ENCODE results near the gene UBR2. TPM values are rescaled to one million over a fixed set of nuclear protein-coding genes. Genes with fewer than 3 reads are reported as not detected.
"Not testable (repeated sequence)": the region's sequence is repeated elsewhere in the genome, so short reads cannot be mapped to it uniquely, and the experiment has no call there.

Gene UBR2
- total RNA-seq, 1 experiment from 2014 or later: 19.2 TPM

- peak; percentile 87 for DNase-seq (ENCODE audit: low read depth)
Observed at GRCh38 chr6:42692137-42692911, 128.5 kb downstream of the UBR2 start.

- DNase-seq (ENCODE audit: low read depth): peak; percentile 25
Observed at GRCh38 chr6:42693725-42694323, 130.0 kb downstream of the UBR2 start.

GRCh38 chr6:42694586-42694985, 130.8 kb downstream of the UBR2 start:
- peak; percentile 71 for DNase-seq (ENCODE audit: low read depth)

GRCh38 chr6:42696526-42697267, 132.9 kb downstream of the UBR2 start:
- no peak for DNase-seq (ENCODE audit: low read depth)

- DNase-seq (ENCODE audit: low read depth): no peak
Observed at GRCh38 chr6:42697268-42697655, 133.4 kb downstream of the UBR2 start.

GRCh38 chr6:42698217-42698616, 134.4 kb downstream of the UBR2 start:
- no peak for DNase-seq (ENCODE audit: low read depth)

- DNase-seq (ENCODE audit: low read depth): peak; percentile 77
Observed at GRCh38 chr6:42702200-42702599, 138.4 kb downstream of the UBR2 start.

GRCh38 chr6:42702786-42703185, 139.0 kb downstream of the UBR2 start:
- not testable (repeated sequence) for DNase-seq (ENCODE audit: low read depth)

GRCh38 chr6:42704251-42704936, 140.6 kb downstream of the UBR2 start:
- peak; percentile 75 for DNase-seq (ENCODE audit: low read depth)

GRCh38 chr6:42704937-42705374, 141.1 kb downstream of the UBR2 start:
- no peak for DNase-seq (ENCODE audit: low read depth)

GRCh38 chr6:42707595-42707994, 143.8 kb downstream of the UBR2 start:
- no peak for DNase-seq (ENCODE audit: low read depth)

GRCh38 chr6:42708096-42708495, 144.3 kb downstream of the UBR2 start:
- no peak for DNase-seq (ENCODE audit: low read depth)

- no peak for DNase-seq (ENCODE audit: low read depth)
Observed at GRCh38 chr6:42709871-42710270, 146.0 kb downstream of the UBR2 start.

- DNase-seq (ENCODE audit: low read depth): no peak
Observed at GRCh38 chr6:42710316-42710715, 146.5 kb downstream of the UBR2 start.

- DNase-seq (ENCODE audit: low read depth): no peak
Observed at GRCh38 chr6:42711930-42712329, 148.1 kb downstream of the UBR2 start.

GRCh38 chr6:42714098-42714761, 150.4 kb downstream of the UBR2 start:
- peak; percentile 68 for DNase-seq (ENCODE audit: low read depth)

- no peak for DNase-seq (ENCODE audit: low read depth)
Observed at GRCh38 chr6:42715871-42716270, 152.0 kb downstream of the UBR2 start.

- DNase-seq (ENCODE audit: low read depth): no peak
Observed at GRCh38 chr6:42720739-42721138, 156.9 kb downstream of the UBR2 start.

- no peak for DNase-seq (ENCODE audit: low read depth)
Observed at GRCh38 chr6:42722497-42722896, 158.7 kb downstream of the UBR2 start, which contains the start of gene PRPH2. TSS of gene PRPH2 (minus strand) at chr6:42722597. CDS start at chr6:42722334, 263 bp downstream.

- no peak for DNase-seq (ENCODE audit: low read depth)
Observed at GRCh38 chr6:42724825-42725224, 161.0 kb downstream of the UBR2 start.

GRCh38 chr6:42726026-42726425, 162.2 kb downstream of the UBR2 start:
- DNase-seq (ENCODE audit: low read depth): no peak

All from LHCN-M2 (cell line).